RWPE2 (cell line): ENCODE results near the gene FERMT3.
A peak's percentile ranks its signal among the peaks of the same experiment; 100 is the strongest.

Experiments
- ATAC-seq: fragments of 200-7000 bp; cut with Tn5 transposase; 3 replicates; pipeline ENCODE4 v1.9.1; 2021; ENCODE audit warnings: low read depth
- DNase-seq: peaks from one replicate; pipeline ENCODE4 v3.0.0-alpha.2; 2020; ENCODE audit warnings: low spot score
- H3K27ac ChIP-seq: fragments of 450-650 bp; 2 replicates; pipeline ENCODE4 v1.5.1; 2017; ENCODE audit warnings: mild to moderate bottlenecking; ENCODE audit not compliant: poor library complexity, severe bottlenecking
- H3K27me3 ChIP-seq: fragments of 250-450 bp; sonication (Bioruptor Pico); 2 replicates; pipeline ENCODE4 v1.5.1; 2021; ENCODE audit warnings: mild to moderate bottlenecking, moderate library complexity; ENCODE audit not compliant: insufficient read depth, poor library complexity, severe bottlenecking
- H3K36me3 ChIP-seq: fragments of 250-450 bp; sonication (Bioruptor Pico); 2 replicates; pipeline ENCODE4 v1.5.1; 2020; ENCODE audit warnings: low read depth, mild to moderate bottlenecking, moderate library complexity
- H3K4me1 ChIP-seq: fragments of 250-450 bp; sonication (Bioruptor Pico); 2 replicates; pipeline ENCODE4 v1.5.1; 2021; ENCODE audit warnings: mild to moderate bottlenecking, moderate library complexity; ENCODE audit not compliant: insufficient read depth, poor library complexity, severe bottlenecking
- H3K4me3 ChIP-seq: fragments of 250-450 bp; sonication (Bioruptor Pico); 2 replicates; pipeline ENCODE4 v1.5.1; 2021; ENCODE audit warnings: mild to moderate bottlenecking, moderate library complexity; ENCODE audit not compliant: severe bottlenecking
- H3K9me3 ChIP-seq: fragments of 250-450 bp; sonication (Bioruptor Pico); 2 replicates; pipeline ENCODE4 v1.5.1; 2021; ENCODE audit warnings: mild to moderate bottlenecking, moderate library complexity; ENCODE audit not compliant: severe bottlenecking
- TF ChIP-seq, protein P1 (sequence below): fragments of 450-650 bp; IDR thresholded peaks from one replicate; pipeline ENCODE4 v1.5.1; 2017; ENCODE audit warnings: mild to moderate bottlenecking, moderate library complexity; ENCODE audit not compliant: poor library complexity, severe bottlenecking

Gene FERMT3

DNA sequence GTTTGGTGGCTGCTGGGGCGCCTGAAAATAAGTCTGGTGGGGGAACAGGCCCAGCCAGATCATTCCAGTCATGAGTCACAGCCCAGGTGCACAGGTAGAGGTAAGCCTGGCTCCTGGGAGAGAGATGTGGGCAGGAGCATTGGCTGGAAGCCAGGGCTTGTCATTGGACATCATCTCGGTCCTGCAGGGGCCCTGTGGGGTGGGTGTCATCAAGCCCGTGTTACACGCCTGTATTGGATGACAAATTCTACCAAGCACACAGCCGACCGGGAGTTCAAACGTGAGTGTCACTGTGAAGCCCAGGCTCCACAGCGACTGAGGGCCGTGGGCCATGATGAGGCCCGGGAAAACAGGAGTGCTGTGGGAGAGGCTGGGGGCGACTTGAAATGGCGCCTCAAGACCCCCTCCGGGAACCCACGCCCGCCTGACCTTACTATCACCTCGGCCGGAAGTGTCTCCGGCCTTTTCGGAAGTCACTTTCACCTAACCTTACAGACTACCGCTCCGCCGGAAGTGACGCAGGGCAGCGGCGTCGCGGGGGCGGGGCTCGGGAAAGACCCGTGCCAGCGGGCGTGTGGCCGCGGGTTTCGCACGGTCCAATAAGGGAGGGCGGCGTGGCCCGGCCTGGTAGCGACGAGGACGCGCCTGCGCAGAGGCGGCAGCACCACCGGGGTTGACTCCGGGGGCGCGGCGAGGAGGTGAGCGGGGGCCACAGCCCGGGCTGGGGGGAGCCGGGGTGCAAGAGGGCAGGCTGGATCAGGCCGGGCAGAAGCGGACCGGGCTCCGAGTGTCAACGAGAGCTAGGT is 34.1 kb downstream of the FERMT3 start, which contains the start of gene FKBP2:
Gene FKBP2 (plus strand): TSS at position 661 of the 806 bp plus-strand sequence. CDS start 1,293 bp downstream, outside the sequence.
- H3K9me3 ChIP-seq: no peaks in the 10 kb centered on the region

DNA sequence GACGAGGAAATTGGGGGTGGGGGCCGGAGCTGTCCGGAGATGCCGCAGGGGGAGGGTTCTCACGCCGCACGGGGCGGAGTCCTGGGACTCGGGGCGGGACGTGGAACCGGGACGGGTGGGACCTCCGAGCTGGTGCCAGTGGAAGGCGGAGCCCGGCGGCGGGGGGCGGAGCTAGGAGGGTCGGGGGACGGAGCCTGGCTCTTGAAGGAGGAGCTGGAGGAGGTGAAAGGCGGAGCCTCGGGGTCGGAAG is 34.6 kb downstream of the FERMT3 start:
- DNase-seq: peak; percentile 98
- peaks cover 37% of the 10 kb centered on the region for H3K36me3 ChIP-seq
- no peaks in the 10 kb centered on the region for H3K27me3 ChIP-seq
- H3K4me1 ChIP-seq: peaks cover 14% of the 10 kb centered on the region
- H3K27ac ChIP-seq: peak overlapping the region; percentile 98
- no peaks in the 10 kb centered on the region for H3K9me3 ChIP-seq
- peak; percentile 59 for ATAC-seq
- TF ChIP-seq, protein P1, sequence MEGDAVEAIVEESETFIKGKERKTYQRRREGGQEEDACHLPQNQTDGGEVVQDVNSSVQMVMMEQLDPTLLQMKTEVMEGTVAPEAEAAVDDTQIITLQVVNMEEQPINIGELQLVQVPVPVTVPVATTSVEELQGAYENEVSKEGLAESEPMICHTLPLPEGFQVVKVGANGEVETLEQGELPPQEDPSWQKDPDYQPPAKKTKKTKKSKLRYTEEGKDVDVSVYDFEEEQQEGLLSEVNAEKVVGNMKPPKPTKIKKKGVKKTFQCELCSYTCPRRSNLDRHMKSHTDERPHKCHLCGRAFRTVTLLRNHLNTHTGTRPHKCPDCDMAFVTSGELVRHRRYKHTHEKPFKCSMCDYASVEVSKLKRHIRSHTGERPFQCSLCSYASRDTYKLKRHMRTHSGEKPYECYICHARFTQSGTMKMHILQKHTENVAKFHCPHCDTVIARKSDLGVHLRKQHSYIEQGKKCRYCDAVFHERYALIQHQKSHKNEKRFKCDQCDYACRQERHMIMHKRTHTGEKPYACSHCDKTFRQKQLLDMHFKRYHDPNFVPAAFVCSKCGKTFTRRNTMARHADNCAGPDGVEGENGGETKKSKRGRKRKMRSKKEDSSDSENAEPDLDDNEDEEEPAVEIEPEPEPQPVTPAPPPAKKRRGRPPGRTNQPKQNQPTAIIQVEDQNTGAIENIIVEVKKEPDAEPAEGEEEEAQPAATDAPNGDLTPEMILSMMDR: no peak
- H3K4me3 ChIP-seq: peak overlapping the region; percentile 59

More for the DNA sequence above, 34.1 kb downstream of the FERMT3 start, which contains the start of gene FKBP2:
- Histone ChIP-seq H3K27me3 (no peaks in the 10 kb centered on the region), H3K4me3 (peak within 1 kb of the TSS; percentile 59), H3K4me1 (peaks cover 14% of the 10 kb centered on the region), H3K36me3 (peaks cover 40% of the 10 kb centered on the region), H3K27ac (peak within 1 kb of the TSS; percentile 98)
- TF ChIP-seq, protein P1: no peak
- DNase-seq (peak; percentile 98), ATAC-seq (peak; percentile 50)

DNA sequence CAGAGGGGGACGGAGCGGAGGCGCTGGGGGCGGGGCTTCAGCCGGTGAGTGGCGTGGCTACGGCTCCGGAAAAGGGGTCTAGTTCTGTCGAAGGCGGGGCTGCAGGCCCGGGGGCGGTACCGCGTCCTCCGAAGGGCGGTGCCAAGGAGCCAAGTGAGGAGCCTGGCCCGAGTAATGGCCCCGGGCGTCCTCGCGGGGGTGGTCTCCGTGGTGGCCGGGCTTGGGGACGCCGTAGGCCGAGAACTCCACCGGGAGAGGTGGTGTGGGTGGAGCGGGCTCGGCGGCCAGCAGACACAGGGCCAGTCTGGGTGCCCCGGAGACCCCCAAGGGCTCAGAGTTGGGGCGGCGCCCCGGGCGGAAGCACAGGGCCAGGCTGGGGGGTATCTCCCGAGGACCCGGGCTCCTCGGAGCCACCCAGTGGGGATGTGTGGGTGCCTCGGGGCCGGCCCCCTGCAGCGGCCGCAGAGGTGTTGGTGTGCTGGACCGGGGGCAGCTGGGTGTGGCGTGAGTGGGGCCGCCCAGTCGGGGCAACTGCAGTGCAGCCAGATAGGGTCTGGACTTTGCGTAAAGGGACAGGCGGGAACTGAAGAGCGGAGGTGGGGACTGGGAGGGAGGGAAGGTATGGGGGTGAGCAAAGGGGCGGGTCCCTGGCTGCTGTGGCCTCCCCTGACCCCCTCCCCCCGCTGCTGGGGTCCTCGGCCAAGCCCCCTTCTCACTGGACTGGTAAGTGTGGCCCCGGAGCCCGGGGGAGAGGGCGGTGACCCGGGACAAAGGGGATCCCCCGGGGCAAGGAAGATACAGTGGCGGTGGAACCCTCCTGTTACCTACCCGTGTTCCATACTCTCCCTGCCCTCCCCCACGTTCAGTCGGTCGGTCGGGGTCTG is 35.2 kb downstream of the FERMT3 start:
- Histone ChIP-seq H3K27me3 (no peaks in the 10 kb centered on the region), H3K4me3 (peak overlapping the region; percentile 59), H3K9me3 (no peaks in the 10 kb centered on the region), H3K4me1 (peaks cover 14% of the 10 kb centered on the region), H3K36me3 (peaks cover 37% of the 10 kb centered on the region), H3K27ac (peak overlapping the region; percentile 98)
- TF ChIP-seq, protein P1: no peak
- DNase-seq: no peak
- ATAC-seq: peak; percentile 11

DNA sequence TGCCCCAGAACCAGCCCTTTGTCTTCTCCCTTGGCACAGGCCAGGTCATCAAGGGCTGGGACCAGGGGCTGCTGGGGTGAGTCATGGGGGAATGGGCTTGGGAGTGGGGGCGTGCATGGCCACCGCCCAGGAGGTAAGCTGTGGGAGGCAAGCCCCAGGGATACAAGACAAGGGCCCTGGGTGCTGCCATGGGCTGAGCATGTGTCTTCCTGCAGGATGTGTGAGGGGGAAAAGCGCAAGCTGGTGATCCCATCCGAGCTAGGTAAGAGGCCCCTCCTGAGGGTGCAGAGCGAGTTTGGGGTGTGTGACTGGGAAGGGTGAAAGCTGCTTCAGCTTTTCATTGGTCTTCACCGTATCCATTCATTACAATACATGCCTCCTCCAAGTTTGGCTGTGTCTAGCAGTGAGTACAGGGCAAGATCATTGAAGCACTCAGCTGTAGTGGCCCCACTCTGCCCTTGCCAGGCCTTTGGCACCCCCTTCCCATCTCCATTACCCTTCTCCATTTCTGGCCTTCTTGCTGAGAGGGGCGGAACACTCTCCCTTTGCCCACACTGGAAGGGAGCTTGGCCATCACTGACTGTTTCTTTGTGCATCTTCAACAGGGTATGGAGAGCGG is 36.8 kb downstream of the FERMT3 start:
- H3K4me3 ChIP-seq: no peak overlapping the region
- ATAC-seq: no peak
- no peak for DNase-seq
- no peaks in the 10 kb centered on the region for H3K9me3 ChIP-seq
- TF ChIP-seq, protein P1: no peak
- peak overlapping the region; percentile 98 for H3K27ac ChIP-seq
- H3K4me1 ChIP-seq: peaks cover 14% of the 10 kb centered on the region
- no peaks in the 10 kb centered on the region for H3K27me3 ChIP-seq
- peaks cover 36% of the 10 kb centered on the region for H3K36me3 ChIP-seq
